ENCODE results near the gene GALNS. TPM values are rescaled to one million over a fixed set of nuclear protein-coding genes. Genes with fewer than 3 reads are reported as not detected.
A peak's percentile ranks its signal among the peaks of the same experiment; 100 is the strongest.

The GALNS gene
- total RNA-seq, 1 donor from 2014 or later = 24.7 TPM

DNA sequence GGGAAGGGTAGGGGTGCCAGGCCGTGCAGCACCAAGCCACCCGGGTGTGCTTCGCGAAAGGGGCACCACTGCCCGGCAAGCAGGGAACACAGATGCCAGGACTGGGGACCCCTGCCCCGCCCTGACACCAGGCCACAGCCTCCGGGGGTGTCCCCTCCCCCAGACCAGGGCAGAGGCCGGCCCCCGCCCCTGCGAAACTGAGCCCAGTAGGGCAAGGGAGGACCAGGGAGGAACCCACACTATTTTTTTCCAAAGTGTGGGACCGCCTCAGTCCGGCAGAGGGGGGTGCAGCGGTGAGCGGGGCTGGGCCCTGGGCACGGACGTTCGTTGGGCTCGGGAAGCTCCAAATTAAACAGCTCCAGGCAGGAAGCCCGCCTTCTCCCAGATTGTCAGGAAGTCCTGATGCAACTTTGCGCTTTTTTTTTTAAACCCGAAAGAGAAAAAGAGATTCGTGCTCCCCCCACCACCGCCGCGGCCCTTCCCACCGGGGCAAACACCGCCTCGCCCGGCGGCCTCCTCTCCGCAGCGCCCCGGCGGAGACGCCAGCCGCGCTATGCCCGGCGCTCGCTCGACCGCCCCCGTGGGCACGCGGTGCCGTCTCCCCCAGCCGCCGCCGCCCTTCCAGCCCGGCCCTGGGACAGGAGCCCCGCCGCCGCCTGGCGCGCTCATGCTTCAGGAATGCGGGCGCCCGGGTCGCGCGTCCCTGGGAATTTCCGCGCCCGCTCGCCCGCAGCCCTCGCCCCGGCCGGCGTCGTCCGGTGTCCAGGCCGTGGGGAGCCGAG lies 72.5 kb downstream of the GALNS start:
- Mint-ChIP-seq H3K4me3 (ENCODE audit: unreplicated experiment) (peak overlapping the region; percentile 90), H3K36me3 (ENCODE audit: low read depth, unreplicated experiment) (no peaks in the 10 kb centered on the region), H3K9me3 (ENCODE audit: unreplicated experiment) (no peaks in the 10 kb centered on the region), H3K27ac (ENCODE audit: unreplicated experiment) (peak overlapping the region; percentile 89), H3K27me3 (ENCODE audit: unreplicated experiment) (peaks cover 6% of the 10 kb centered on the region), H3K4me1 (ENCODE audit: unreplicated experiment) (peaks cover 34% of the 10 kb centered on the region)
- DNase-seq (ENCODE audit: low spot score) = peak; percentile 80
- TF ChIP-seq, protein P1, sequence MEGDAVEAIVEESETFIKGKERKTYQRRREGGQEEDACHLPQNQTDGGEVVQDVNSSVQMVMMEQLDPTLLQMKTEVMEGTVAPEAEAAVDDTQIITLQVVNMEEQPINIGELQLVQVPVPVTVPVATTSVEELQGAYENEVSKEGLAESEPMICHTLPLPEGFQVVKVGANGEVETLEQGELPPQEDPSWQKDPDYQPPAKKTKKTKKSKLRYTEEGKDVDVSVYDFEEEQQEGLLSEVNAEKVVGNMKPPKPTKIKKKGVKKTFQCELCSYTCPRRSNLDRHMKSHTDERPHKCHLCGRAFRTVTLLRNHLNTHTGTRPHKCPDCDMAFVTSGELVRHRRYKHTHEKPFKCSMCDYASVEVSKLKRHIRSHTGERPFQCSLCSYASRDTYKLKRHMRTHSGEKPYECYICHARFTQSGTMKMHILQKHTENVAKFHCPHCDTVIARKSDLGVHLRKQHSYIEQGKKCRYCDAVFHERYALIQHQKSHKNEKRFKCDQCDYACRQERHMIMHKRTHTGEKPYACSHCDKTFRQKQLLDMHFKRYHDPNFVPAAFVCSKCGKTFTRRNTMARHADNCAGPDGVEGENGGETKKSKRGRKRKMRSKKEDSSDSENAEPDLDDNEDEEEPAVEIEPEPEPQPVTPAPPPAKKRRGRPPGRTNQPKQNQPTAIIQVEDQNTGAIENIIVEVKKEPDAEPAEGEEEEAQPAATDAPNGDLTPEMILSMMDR (IDR thresholded peaks at IDR 0.05; ENCODE audit: unreplicated experiment) = peak; percentile 55

DNA sequence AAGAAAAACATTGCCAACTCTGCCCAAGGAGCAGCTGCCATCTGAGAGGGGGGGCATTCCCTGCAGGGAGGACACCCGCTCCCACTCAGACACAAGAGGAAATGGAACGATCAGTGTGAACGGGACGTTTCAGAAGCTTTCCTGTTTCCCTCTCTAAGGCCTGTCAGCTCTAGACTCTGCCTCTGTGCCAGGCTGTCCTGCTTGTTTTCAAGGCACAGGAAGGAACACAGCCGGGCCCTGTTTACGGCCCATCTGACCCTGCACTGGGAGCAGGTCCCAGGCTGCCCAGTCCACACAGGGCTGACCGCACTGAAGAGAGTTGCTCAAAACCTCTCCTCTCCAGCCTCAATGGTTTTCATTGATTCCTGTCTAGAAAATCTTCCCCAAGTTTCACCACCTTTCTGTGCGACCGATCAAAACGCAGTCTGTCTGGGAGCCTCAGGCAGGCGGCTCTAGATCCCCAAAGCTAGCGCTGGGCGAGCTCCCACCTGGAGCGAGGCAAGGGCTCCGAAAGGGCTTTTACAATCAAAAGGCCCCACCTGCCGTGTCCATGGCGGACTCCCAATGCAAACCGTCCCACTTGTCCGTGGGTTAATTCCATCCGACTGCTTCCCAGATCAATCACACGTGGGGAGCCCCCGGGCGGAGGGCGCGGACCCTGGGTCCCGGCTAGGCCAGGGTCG lies 73.2 kb downstream of the GALNS start:
- peaks cover 6% of the 10 kb centered on the region for H3K27me3 Mint-ChIP-seq (ENCODE audit: unreplicated experiment)
- H3K36me3 Mint-ChIP-seq (ENCODE audit: low read depth, unreplicated experiment) = no peaks in the 10 kb centered on the region
- peak overlapping the region; percentile 94 for H3K27ac Mint-ChIP-seq (ENCODE audit: unreplicated experiment)
- no peaks in the 10 kb centered on the region for H3K9me3 Mint-ChIP-seq (ENCODE audit: unreplicated experiment)
- peaks cover 34% of the 10 kb centered on the region for H3K4me1 Mint-ChIP-seq (ENCODE audit: unreplicated experiment)
- TF ChIP-seq, protein P1 (IDR thresholded peaks at IDR 0.05; ENCODE audit: unreplicated experiment) = no peak
- H3K4me3 Mint-ChIP-seq (ENCODE audit: unreplicated experiment) = peak overlapping the region; percentile 93
- peak; percentile 51 for DNase-seq (ENCODE audit: low spot score)

DNA sequence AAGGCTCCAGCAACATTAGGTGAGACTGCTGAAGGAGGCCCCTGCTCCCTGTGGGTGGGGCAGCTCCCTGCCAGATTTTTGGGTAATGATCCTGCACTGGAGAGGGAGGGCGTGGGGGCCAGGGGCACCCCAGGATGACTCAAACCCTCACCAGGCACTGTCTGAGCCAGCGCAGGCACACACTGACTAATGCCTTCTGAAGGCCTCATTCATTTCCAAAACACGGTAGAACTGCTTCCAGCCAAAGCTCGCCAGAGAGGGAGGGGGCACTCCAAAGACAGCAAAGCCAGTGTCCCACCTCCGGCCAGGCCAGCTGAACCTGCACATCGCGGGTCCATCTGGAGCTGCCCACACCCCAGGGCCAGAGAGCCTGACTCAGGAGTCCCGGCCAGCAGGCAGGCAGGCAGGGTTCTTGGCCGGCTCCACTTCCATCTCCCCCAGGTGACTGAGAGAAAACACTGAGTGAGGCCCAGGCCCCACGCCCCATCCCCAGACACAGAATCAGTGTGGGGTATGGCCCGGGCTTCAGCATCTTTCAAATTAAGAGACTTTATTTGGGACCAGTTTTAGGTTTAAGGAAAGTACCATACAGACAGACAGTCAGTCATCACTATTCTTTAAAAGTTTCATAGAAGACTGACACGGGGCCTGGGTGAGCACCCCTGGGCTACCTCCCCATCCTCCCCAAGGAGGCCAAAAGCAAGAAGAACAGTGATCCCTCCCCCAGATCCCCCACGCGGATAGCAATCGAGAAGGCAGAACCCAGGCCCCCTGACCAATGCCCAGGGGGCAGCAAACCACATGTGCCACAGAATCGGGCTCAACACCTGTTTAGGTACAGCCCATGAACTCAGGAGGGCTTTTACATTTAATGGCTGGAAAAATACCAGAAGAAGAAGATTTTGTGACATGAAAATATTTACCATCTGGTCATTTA lies 74.0 kb downstream of the GALNS start:
- Mint-ChIP-seq H3K27ac (ENCODE audit: unreplicated experiment) (peak overlapping the region; percentile 94), H3K27me3 (ENCODE audit: unreplicated experiment) (peaks cover 6% of the 10 kb centered on the region), H3K4me3 (ENCODE audit: unreplicated experiment) (peak overlapping the region; percentile 93), H3K9me3 (ENCODE audit: unreplicated experiment) (no peaks in the 10 kb centered on the region), H3K4me1 (ENCODE audit: unreplicated experiment) (peaks cover 37% of the 10 kb centered on the region), H3K36me3 (ENCODE audit: low read depth, unreplicated experiment) (no peaks in the 10 kb centered on the region)
- DNase-seq (ENCODE audit: low spot score) = no peak
- TF ChIP-seq, protein P1 (IDR thresholded peaks at IDR 0.05; ENCODE audit: unreplicated experiment) = no peak

DNA sequence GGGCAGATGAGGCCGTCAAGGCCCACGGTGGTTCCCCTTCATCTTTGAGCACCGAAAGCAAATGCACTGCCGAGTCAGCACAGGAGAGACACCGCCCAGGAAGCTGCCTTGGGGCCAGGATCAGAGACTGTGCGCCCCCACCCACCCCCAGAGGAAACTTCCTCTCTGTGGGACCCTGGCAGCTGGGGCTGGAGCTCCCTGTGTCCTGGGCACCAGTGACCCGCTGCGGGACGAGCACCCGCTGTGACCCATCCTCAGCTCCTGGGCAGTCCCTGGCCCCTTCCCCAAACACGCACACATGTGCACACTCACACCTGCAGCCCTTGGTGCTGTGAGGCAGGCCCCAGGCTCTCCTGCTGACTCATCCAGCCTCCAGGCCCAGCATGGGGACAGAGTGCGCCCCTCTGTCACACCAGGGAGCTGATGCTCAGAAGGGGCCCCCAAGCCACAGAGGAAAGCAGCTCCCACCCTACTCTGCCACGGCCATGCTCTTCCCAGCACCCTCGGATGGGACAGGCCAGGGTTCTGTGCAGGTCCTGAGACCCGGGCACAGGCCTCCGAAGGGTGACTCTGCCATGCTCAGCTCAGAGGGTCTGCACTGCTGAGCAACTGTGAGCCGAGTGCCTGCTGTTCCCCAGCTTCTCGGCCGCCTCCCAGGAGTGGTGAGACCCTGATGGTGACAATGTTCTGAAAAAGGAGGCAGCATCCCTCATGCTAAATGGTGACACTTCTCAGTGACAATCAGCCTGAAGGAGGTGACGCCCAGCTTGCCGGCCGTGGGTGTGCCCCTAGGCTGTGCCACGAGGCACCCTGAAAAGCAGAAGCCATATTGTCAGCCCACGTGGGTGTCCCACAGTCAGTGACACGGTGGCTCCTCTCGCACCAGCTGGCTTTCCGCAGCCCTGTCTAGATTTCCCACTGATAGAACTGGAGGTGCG lies 75.3 kb downstream of the GALNS start:
- peaks cover 37% of the 10 kb centered on the region for H3K4me1 Mint-ChIP-seq (ENCODE audit: unreplicated experiment)
- peak overlapping the region; percentile 64 for H3K27ac Mint-ChIP-seq (ENCODE audit: unreplicated experiment)
- TF ChIP-seq, protein P1 (IDR thresholded peaks at IDR 0.05; ENCODE audit: unreplicated experiment) = no peak
- peaks cover 6% of the 10 kb centered on the region for H3K27me3 Mint-ChIP-seq (ENCODE audit: unreplicated experiment)
- peak overlapping the region; percentile 71 for H3K4me3 Mint-ChIP-seq (ENCODE audit: unreplicated experiment)
- H3K36me3 Mint-ChIP-seq (ENCODE audit: low read depth, unreplicated experiment) = no peaks in the 10 kb centered on the region
- H3K9me3 Mint-ChIP-seq (ENCODE audit: unreplicated experiment) = no peaks in the 10 kb centered on the region
- DNase-seq (ENCODE audit: low spot score) = no peak

All from endothelial cell (in vitro differentiated cells).